HEK293 (cell line): ENCODE measurements around the gene ATP5F1D.

Experiments
- AEBP2 ChIP-seq: fragments of 450-650 bp; formaldehyde crosslinking; IDR thresholded peaks from 2 replicates; pipeline ENCODE4 v1.5.1; 2016; ENCODE audit warnings: missing biosample characterization, missing genetic modification characterization, borderline replicate concordance
- BCL11A ChIP-seq: fragments of 450-650 bp; formaldehyde crosslinking; IDR thresholded peaks from 2 replicates; pipeline ENCODE4 v1.5.1; 2016; ENCODE audit warnings: low read depth, missing biosample characterization, missing genetic modification characterization
- CTCF ChIP-seq: fragments of 450-650 bp; formaldehyde crosslinking; IDR thresholded peaks from 2 replicates; pipeline ENCODE4 v1.5.1; 2016; ENCODE audit warnings: missing biosample characterization, missing genetic modification characterization
- HOXA7 ChIP-seq: sonication (generic); formaldehyde crosslinking; IDR thresholded peaks from 2 replicates; pipeline ENCODE4 v1.8.1; 2022; ENCODE audit warnings: missing genetic modification reagents, borderline replicate concordance
- KLF10 ChIP-seq: fragments of 450-650 bp; IDR thresholded peaks from 2 replicates; pipeline ENCODE4 v1.5.1; 2018; ENCODE audit warnings: missing biosample characterization, mild to moderate bottlenecking, missing genetic modification characterization
- KLF7 ChIP-seq: fragments of 450-650 bp; formaldehyde crosslinking; IDR thresholded peaks from 2 replicates; pipeline ENCODE4 v1.5.1; 2016; ENCODE audit warnings: missing biosample characterization, missing genetic modification characterization, borderline replicate concordance
- PATZ1 ChIP-seq: fragments of 450-650 bp; formaldehyde crosslinking; IDR thresholded peaks from 2 replicates; pipeline ENCODE4 v1.5.1; 2016; ENCODE audit warnings: missing biosample characterization, missing genetic modification characterization
- PRDM6 ChIP-seq: fragments of 450-650 bp; formaldehyde crosslinking; IDR thresholded peaks from 2 replicates; pipeline ENCODE4 v1.5.1; 2017; ENCODE audit warnings: missing biosample characterization, missing genetic modification characterization
- SP2 ChIP-seq: fragments of 450-650 bp; formaldehyde crosslinking; IDR thresholded peaks from 2 replicates; pipeline ENCODE4 v1.5.1; 2016; ENCODE audit warnings: missing biosample characterization, missing genetic modification characterization
- SP7 ChIP-seq: fragments of 450-650 bp; formaldehyde crosslinking; IDR thresholded peaks from 2 replicates; pipeline ENCODE4 v1.5.1; 2016; ENCODE audit warnings: missing biosample characterization, missing genetic modification characterization
- ZBTB49 ChIP-seq: fragments of 450-650 bp; formaldehyde crosslinking; IDR thresholded peaks from 2 replicates; pipeline ENCODE4 v1.5.1; 2016; ENCODE audit warnings: missing biosample characterization, missing genetic modification characterization, low read depth
- ZNF221 ChIP-seq: fragments of 450-650 bp; formaldehyde crosslinking; IDR thresholded peaks from 2 replicates; pipeline ENCODE4 v1.5.1; 2017; ENCODE audit warnings: missing biosample characterization, missing genetic modification characterization, borderline replicate concordance
- ZNF302 ChIP-seq: fragments of 450-650 bp; formaldehyde crosslinking; IDR thresholded peaks from 2 replicates; pipeline ENCODE4 v1.5.1; 2016; ENCODE audit warnings: missing biosample characterization, missing genetic modification characterization, low read depth
- ZNF423 ChIP-seq: fragments of 450-650 bp; formaldehyde crosslinking; IDR thresholded peaks from 2 replicates; pipeline ENCODE4 v1.5.1; 2016; ENCODE audit warnings: missing biosample characterization, missing genetic modification characterization
- ZNF449 ChIP-seq: fragments of 450-650 bp; formaldehyde crosslinking; IDR thresholded peaks from 2 replicates; pipeline ENCODE4 v1.5.1; 2017; ENCODE audit warnings: missing biosample characterization, mild to moderate bottlenecking, missing genetic modification characterization, moderate library complexity
- ZNF518A ChIP-seq: fragments of 450-650 bp; formaldehyde crosslinking; conservative IDR thresholded peaks from 2 replicates; pipeline ENCODE4 v1.5.1; 2016; ENCODE audit warnings: low read depth, missing biosample characterization, missing genetic modification characterization
- ZNF76 ChIP-seq: fragments of 450-650 bp; formaldehyde crosslinking; IDR thresholded peaks from 2 replicates; pipeline ENCODE4; 2016; ENCODE audit warnings: low read depth, missing biosample characterization, missing genetic modification characterization, borderline replicate concordance
- ZNF777 ChIP-seq: fragments of 450-650 bp; formaldehyde crosslinking; IDR thresholded peaks from 2 replicates; pipeline ENCODE4 v1.5.1; 2017; ENCODE audit warnings: missing biosample characterization, missing genetic modification characterization, borderline replicate concordance
- ZNF785 ChIP-seq: fragments of 450-650 bp; formaldehyde crosslinking; IDR thresholded peaks from 2 replicates; pipeline ENCODE4 v1.5.1; 2016; ENCODE audit warnings: missing biosample characterization, missing genetic modification characterization
- ZNF830 ChIP-seq: fragments of 450-650 bp; IDR thresholded peaks from 2 replicates; pipeline ENCODE4 v1.5.0; 2018; ENCODE audit warnings: missing biosample characterization, missing genetic modification characterization, low read depth, mild to moderate bottlenecking, moderate library complexity
- ZSCAN16 ChIP-seq: fragments of 450-650 bp; formaldehyde crosslinking; IDR thresholded peaks from 2 replicates; pipeline ENCODE4 v1.5.1; 2016; ENCODE audit warnings: missing biosample characterization, missing genetic modification characterization
- ZSCAN23 ChIP-seq: fragments of 450-650 bp; formaldehyde crosslinking; IDR thresholded peaks from 2 replicates; pipeline ENCODE4 v1.5.1; 2016; ENCODE audit warnings: missing biosample characterization, missing genetic modification characterization

Gene ATP5F1D

GRCh38 chr19:1248786-1249297 is 7.3 kb downstream of the ATP5F1D start (continued):
- TF ChIP-seq PRDM6 (no peak), ZNF302 (tag by site-specific recombination) (no peak), AEBP2 (tag by site-specific recombination) (no peak), ZNF518A (tag by site-specific recombination) (no peak), ZNF785 (tag by site-specific recombination) (no peak), ZBTB49 (tag by site-specific recombination) (no peak), SP2 (peak; percentile 71), KLF7 (0 out of 2 replicates have a peak, but pooled peaks have one; percentile 45), ZNF76 (peak; percentile 13; the same call in 1 of the 2 replicates), SP7 (tag by site-specific recombination) (peak; percentile 25), KLF10 (tag by site-specific recombination) (peak; percentile 94), ZNF830 (tag by site-specific recombination) (no peak), ZNF221 (no peak), ZNF449 (peak; percentile 52; the same call in 1 of the 2 replicates), ZSCAN23 (tag by site-specific recombination) (0 out of 2 replicates have a peak, but pooled peaks have one; percentile 30), HOXA7 (CRISPR knock-in tag) (no peak), BCL11A (tag by site-specific recombination) (peak; percentile 39; the same call in 1 of the 2 replicates), ZNF777 (tag by site-specific recombination) (no peak), PATZ1 (tag by site-specific recombination) (peak; percentile 95), CTCF (tag by site-specific recombination) (peak; percentile 66), ZNF423 (tag by site-specific recombination) (peak; percentile 70; the same call in 1 of the 2 replicates), ZSCAN16 (tag by site-specific recombination) (no peak)
